Fibroblast of mammary gland (primary cell): ENCODE measurements around the gene HTRA2.

Source experiments
- DNase-seq: peaks from one replicate; pipeline ENCODE4 v3.0.0-alpha.2; 2010; ENCODE audit warnings: low read depth
- H3K4me3 ChIP-seq: 2 replicates; pipeline ENCODE4 v1.5.1; 2011; ENCODE audit warnings: low read depth, mild to moderate bottlenecking, low read length, moderate library complexity; ENCODE audit not compliant: control insufficient read depth
- CTCF ChIP-seq: conservative IDR thresholded peaks from 2 replicates; pipeline ENCODE4 v1.5.1; 2011; ENCODE audit warnings: low read depth, low read length, inconsistent platforms; ENCODE audit not compliant: control insufficient read depth, insufficient read depth

Gene HTRA2

GRCh38 chr2:74566076-74566753 is 36.5 kb downstream of the HTRA2 start:
- no peak overlapping the region for H3K4me3 ChIP-seq
- no peak for DNase-seq

GRCh38 chr2:74566754-74567085 is 37.0 kb downstream of the HTRA2 start:
- TF ChIP-seq CTCF = no peak
- peak; percentile 95 for DNase-seq
- H3K4me3 ChIP-seq = no peak overlapping the region

More at GRCh38 chr2:74566076-74566753, 36.5 kb downstream of the HTRA2 start:
- no peak for TF ChIP-seq CTCF

GRCh38 chr2:74567881-74568280 is 38.1 kb downstream of the HTRA2 start:
- TF ChIP-seq CTCF = no peak
- no peak overlapping the region for H3K4me3 ChIP-seq
- DNase-seq = peak; percentile 86

GRCh38 chr2:74569686-74570085 is 40.0 kb downstream of the HTRA2 start:
- no peak for DNase-seq
- no peak overlapping the region for H3K4me3 ChIP-seq
- no peak for TF ChIP-seq CTCF

- TF ChIP-seq CTCF = no peak
- DNase-seq = no peak
- no peak overlapping the region for H3K4me3 ChIP-seq
These were observed 41.3 kb downstream of the HTRA2 start for GRCh38 chr2:74571058-74571457.

GRCh38 chr2:74572178-74572925 is 42.6 kb downstream of the HTRA2 start:
- DNase-seq = no peak
- no peak overlapping the region for H3K4me3 ChIP-seq
- TF ChIP-seq CTCF = peak; percentile 14
